IMR-90 (cell line): ENCODE results near the gene STX7. TPM values are rescaled to one million over a fixed set of nuclear protein-coding genes. Genes with fewer than 3 reads are reported as not detected.

Source experiments
- ATAC-seq: fragments of 200-7000 bp; cut with Tn5 transposase; 2 replicates; pipeline ENCODE4 v1.9.1; 2020; ENCODE audit warnings: low read depth, mild to moderate bottlenecking, moderate library complexity
- BruUV-seq: library from RNA; stranded (reverse); fragments of 400-500 nt; replicated peaks from 2 replicates; lab custom pipeline; 2021; lab: Mats Ljungman, UMichigan
- CTCF ChIA-PET: fragments of 300-600 bp; formaldehyde crosslinking; extraction: SDS; loops from one replicate; lab custom pipeline; 2021; ENCODE audit warnings: antibody characterized with exemption; lab: Yijun Ruan, JAX
- POLR2A ChIA-PET: fragments of 300-600 bp; sonication (Branson Sonifier 250); formaldehyde crosslinking; loops from one replicate; lab custom pipeline; 2022; ENCODE audit warnings: antibody characterized with exemption; ENCODE audit not compliant: unreplicated experiment; lab: Charles Lee
- DNase-seq: peaks from one replicate; pipeline ENCODE4 v3.0.0; 2013
- H2AFZ ChIP-seq: replicated peaks from 2 replicates; pipeline ENCODE3; 2013; ENCODE audit warnings: low read length, mild to moderate bottlenecking; ENCODE audit not compliant: poor library complexity
- H2AK5ac ChIP-seq: 2 replicates; pipeline ENCODE4 v1.6.1; 2013; ENCODE audit warnings: low read depth, low read length, inconsistent platforms
- H2AK9ac ChIP-seq: replicated peaks from 2 replicates; pipeline ENCODE3; 2013; ENCODE audit warnings: mild to moderate bottlenecking, low read depth, low read length, moderate library complexity; ENCODE audit not compliant: poor library complexity
- H2BK120ac ChIP-seq: 2 replicates; pipeline ENCODE4 v1.6.1; 2013; ENCODE audit warnings: low read depth, low read length, inconsistent platforms
- H2BK15ac ChIP-seq: 3 replicates; pipeline ENCODE4 v1.6.1; 2013; ENCODE audit warnings: low read depth, low read length, inconsistent platforms
- H2BK20ac ChIP-seq: 2 replicates; pipeline ENCODE4 v1.6.1; 2013; ENCODE audit warnings: low read depth, mild to moderate bottlenecking, inconsistent platforms, low read length, moderate library complexity
- H2BK5ac ChIP-seq: 2 replicates; pipeline ENCODE4 v1.6.1; 2013; ENCODE audit warnings: mild to moderate bottlenecking, low read depth, low read length, inconsistent platforms; ENCODE audit not compliant: poor library complexity, severe bottlenecking
- H3K14ac ChIP-seq: replicated peaks from 2 replicates; pipeline ENCODE4 v1.6.1; 2013; ENCODE audit warnings: low read depth, low read length, inconsistent platforms
- H3K18ac ChIP-seq: 2 replicates; pipeline ENCODE4 v1.6.1; 2013; ENCODE audit warnings: low read depth, low read length, control low read depth
- H3K23ac ChIP-seq: 2 replicates; pipeline ENCODE4 v1.6.1; 2013; ENCODE audit warnings: low read depth, low read length, inconsistent platforms
- H3K27ac ChIP-seq: 2 replicates; pipeline ENCODE4 v1.5.1; 2013; ENCODE audit warnings: mild to moderate bottlenecking, control low read depth, low read length; ENCODE audit not compliant: insufficient read depth
- H3K27me3 ChIP-seq: 2 replicates; pipeline ENCODE4 v1.6.1; 2013; ENCODE audit warnings: low read length; ENCODE audit not compliant: control insufficient read depth, insufficient read depth
- H3K36me3 ChIP-seq: 2 replicates; pipeline ENCODE4 v1.6.1; 2013; ENCODE audit warnings: low read length, mixed read lengths; ENCODE audit not compliant: control insufficient read depth, insufficient read depth
- H3K4ac ChIP-seq: 2 replicates; pipeline ENCODE4 v1.6.1; 2013; ENCODE audit warnings: low read depth, low read length, inconsistent platforms
- H3K4me1 ChIP-seq: 2 replicates; pipeline ENCODE4 v1.6.1; 2013; ENCODE audit warnings: low read length, mixed read lengths; ENCODE audit not compliant: control insufficient read depth, insufficient read depth
- H3K4me2 ChIP-seq: 2 replicates; pipeline ENCODE4 v1.6.1; 2013; ENCODE audit warnings: low read depth, mild to moderate bottlenecking, control low read depth, low read length, moderate library complexity
- H3K4me3 ChIP-seq: 2 replicates; pipeline ENCODE4 v1.5.1; 2013; ENCODE audit warnings: low read depth, mild to moderate bottlenecking, control low read depth, low read length, moderate library complexity; ENCODE audit not compliant: insufficient read depth
- H3K56ac ChIP-seq: 2 replicates; pipeline ENCODE4 v1.6.1; 2013; ENCODE audit warnings: low read length, inconsistent platforms; ENCODE audit not compliant: insufficient read depth; ENCODE audit errors: extremely low read depth
- H3K79me1 ChIP-seq, 2 experiments: 2 replicates each; pipeline ENCODE4 v1.6.1; 2013; ENCODE audit warnings: low read length in 2 of 2, inconsistent platforms in 1 of 2, low read depth in 1 of 2
- H3K9ac ChIP-seq: 2 replicates; pipeline ENCODE4 v1.6.1; 2013; ENCODE audit warnings: low read depth, low read length, control low read depth
- H3K9me1 ChIP-seq: 2 replicates; pipeline ENCODE4 v1.6.1; 2013; ENCODE audit warnings: low read length, inconsistent platforms; ENCODE audit not compliant: insufficient read depth
- H3K9me3 ChIP-seq: 2 replicates; pipeline ENCODE4 v1.6.1; 2013; ENCODE audit warnings: low read length; ENCODE audit not compliant: control insufficient read depth, insufficient read depth
- H4K20me1 ChIP-seq: 2 replicates; pipeline ENCODE4 v1.6.1; 2013; ENCODE audit warnings: low read length, inconsistent platforms; ENCODE audit not compliant: insufficient read depth
- H4K5ac ChIP-seq: 2 replicates; pipeline ENCODE4 v1.6.1; 2013; ENCODE audit warnings: mild to moderate bottlenecking, low read depth, low read length, control low read depth
- H4K8ac ChIP-seq, 2 experiments: 2 replicates each; pipeline ENCODE4 v1.6.1; 2013; ENCODE audit warnings: low read depth in 2 of 2, low read length in 2 of 2, control low read depth in 1 of 2, inconsistent platforms in 1 of 2
- H4K91ac ChIP-seq: 2 replicates; pipeline ENCODE4 v1.6.1; 2013; ENCODE audit warnings: low read depth, low read length, inconsistent platforms; ENCODE audit not compliant: insufficient read depth
- CHD1 ChIP-seq: IDR thresholded peaks from 2 replicates; pipeline ENCODE4 v1.6.1; 2012; ENCODE audit warnings: low read depth, low read length, improper control_type of control experiment
- FOS ChIP-seq: fragments of 150-350 bp; IDR thresholded peaks from 2 replicates; pipeline ENCODE4 v1.6.1; 2016; ENCODE audit warnings: low read depth, low read length
- SMC3 ChIP-seq: fragments of 150-350 bp; IDR thresholded peaks from 2 replicates; pipeline ENCODE4 v1.6.1; 2016; ENCODE audit warnings: low read depth, mild to moderate bottlenecking, antibody characterized with exemption, low read length, moderate library complexity
- WGBS, 2 experiments: methylation state at CpG; one replicate each; pipeline versions ENCODE4 v1.1.5 to v1.1.7; 2013; ENCODE audit warnings: missing lambda C conversion rate in 2 of 2; ENCODE audit not compliant: insufficient read length in 1 of 2; ENCODE audit errors: extremely low coverage in 2 of 2; 5-methylcytosine and 5-hydroxymethylcytosine counted together
- dilution Hi-C: fragments of 300-500 bp; cut with HindIII; formaldehyde crosslinking; loops from one replicate; pipeline ENCODE4 v1.14.3; 2018; ENCODE audit warnings: low sequenced_read_pairs; ENCODE audit not compliant: unreplicated experiment
- in situ Hi-C: fragments of 300-500 bp; cut with MboI; formaldehyde crosslinking; loops from 3 replicates; pipeline ENCODE4 v1.14.3; 2019; ENCODE audit warnings: low sequenced_read_pairs, inconsistent platforms, mixed read lengths
- intact Hi-C: fragments of 100-400 bp; cut with micrococcal nuclease; formaldehyde crosslinking; loops from 2 replicates; pipeline ENCODE4 v1.10.0; 2022
- polyA plus RNA-seq, 3 experiments: library from polyadenylated mRNA; depleted of rRNA; stranded (reverse); fragments of >200 nt; gene quantifications; 2 replicates each; pipeline ENCODE4 v1.2.3, GENCODE V29; 2012; ENCODE audit warnings: low replicate concordance in 1 of 3
- total RNA-seq: library from RNA; depleted of rRNA; stranded (reverse); fragments of >200 nt; gene quantifications from 2 replicates; pipeline ENCODE4 v1.2.3, GENCODE V29; 2012
- TF ChIP-seq, protein P1 (sequence below): fragments of 150-350 bp; IDR thresholded peaks from 2 replicates; pipeline ENCODE4 v1.6.1; 2017; ENCODE audit warnings: mild to moderate bottlenecking, antibody characterized with exemption, low read length, low read depth

The STX7 gene
- total and polyA plus RNA-seq, 2 of the 4 experiments (the other 2 are of a cell fraction): 16.5 to 35.1 TPM

DNA sequence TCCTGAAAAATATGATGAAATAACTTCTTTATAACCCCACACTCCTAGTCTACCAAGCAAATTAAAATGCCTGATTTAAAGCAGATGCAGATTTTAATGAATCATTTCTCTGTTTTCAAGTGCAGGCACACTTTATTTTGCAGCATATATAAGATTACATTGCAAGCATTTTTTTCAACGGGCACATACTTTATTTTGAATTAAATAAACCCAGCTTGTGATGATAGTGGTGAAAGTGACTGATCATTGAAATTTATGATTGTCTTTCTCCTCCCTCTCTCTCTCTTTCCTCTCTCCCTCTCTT is 99.5 kb downstream of the STX7 start:
- Histone ChIP-seq H2BK5ac (no peak overlapping the region), H4K5ac (no peak overlapping the region), H4K8ac (no peak overlapping the region), H3K9me1 (no peaks in the 10 kb centered on the region), H3K18ac (no peak overlapping the region), H2AK5ac (no peak overlapping the region), H2BK120ac (no peak overlapping the region), H3K27ac (no peak overlapping the region), H2AK9ac (no peak overlapping the region), H3K27me3 (no peaks in the 10 kb centered on the region), H2BK20ac (no peak overlapping the region), H4K20me1 (no peaks in the 10 kb centered on the region), H2AFZ (no peak overlapping the region), H3K79me1 (no peaks in the 10 kb centered on the region), H3K56ac (no peak overlapping the region), H3K14ac (no peak overlapping the region), H3K23ac (no peak overlapping the region), H3K4me3 (no peak overlapping the region), H3K4me1 (no peaks in the 10 kb centered on the region), H3K36me3 (no peaks in the 10 kb centered on the region), H4K91ac (no peak overlapping the region), H2BK15ac (no peak overlapping the region), H3K4me2 (no peak overlapping the region), H3K9ac (no peak overlapping the region), H3K9me3 (peaks cover 4% of the 10 kb centered on the region), H3K4ac (no peak overlapping the region)
- WGBS, 2 experiments: no CpG with 5 or more reads among the region's 1 CpG
- dilution Hi-C loops: no loop called here
- DNase-seq: no peak
- no peak for ATAC-seq
- TF ChIP-seq, protein P1, sequence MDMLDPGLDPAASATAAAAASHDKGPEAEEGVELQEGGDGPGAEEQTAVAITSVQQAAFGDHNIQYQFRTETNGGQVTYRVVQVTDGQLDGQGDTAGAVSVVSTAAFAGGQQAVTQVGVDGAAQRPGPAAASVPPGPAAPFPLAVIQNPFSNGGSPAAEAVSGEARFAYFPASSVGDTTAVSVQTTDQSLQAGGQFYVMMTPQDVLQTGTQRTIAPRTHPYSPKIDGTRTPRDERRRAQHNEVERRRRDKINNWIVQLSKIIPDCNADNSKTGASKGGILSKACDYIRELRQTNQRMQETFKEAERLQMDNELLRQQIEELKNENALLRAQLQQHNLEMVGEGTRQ: no peak
- TF ChIP-seq FOS: no peak
- no peak for TF ChIP-seq SMC3
- no peak for TF ChIP-seq CHD1
- intact Hi-C loops: no loop called here
- BruUV-seq: no TSS peak
- in situ Hi-C loops: no loop called here
- POLR2A ChIA-PET: no interaction called here
- CTCF ChIA-PET: interaction anchor here (0.7 kb wide), 1 partner anchor 9 kb away, joined by 3 read pairs; no protein-coding TSS in a partner anchor
